Panc1 (cell line): ENCODE measurements around the gene GRID1.

Experiments used
- CTCF ChIP-seq: fragments of 450-650 bp; IDR thresholded peaks from 2 replicates; pipeline ENCODE4 v1.5.1; 2017; ENCODE audit warnings: mild to moderate bottlenecking
- POLR2AphosphoS5 ChIP-seq: IDR thresholded peaks from 2 replicates; pipeline ENCODE4 v1.6.1; 2012; ENCODE audit warnings: mild to moderate bottlenecking, low read depth, low read length, moderate library complexity
- REST ChIP-seq, 2 experiments: IDR thresholded peaks; 2 replicates each; pipeline ENCODE4 v1.6.1; 2011 to 2012; ENCODE audit warnings: low read depth in 2 of 2, control low read depth in 1 of 2, low read length in 1 of 2, mild to moderate bottlenecking in 1 of 2, moderate library complexity in 1 of 2; ENCODE audit not compliant: insufficient read depth in 1 of 2

- TF ChIP-seq REST (IDR thresholded peaks at IDR 0.05; ENCODE audit: insufficient read depth in 1 of 2, low read depth in 2 of 2, low read length in 1 of 2): no peak
- no peak for TF ChIP-seq CTCF
- no peak for TF ChIP-seq POLR2AphosphoS5
Measured at GRCh38 chr10:86340176-86340990, 26.2 kb downstream of the GRID1 start.
